SJSA1 (cell line): Measurements from ENCODE around the gene DSG2. TPM values are rescaled to one million over a fixed set of nuclear protein-coding genes. Genes with fewer than 3 reads are reported as not detected.
A peak's percentile ranks its signal among the peaks of the same experiment; 100 is the strongest.
"Not testable (repeated sequence)": the region's sequence is repeated elsewhere in the genome, so short reads cannot be mapped to it uniquely, and the experiment has no call there.

Experiments
- DNase-seq, 2 experiments: peaks; one replicate each; pipeline ENCODE4 v3.0.0-alpha.2; 2015 to 2020; ENCODE audit warnings: low spot score in 2 of 2, low read depth in 1 of 2
- H3K27ac ChIP-seq: fragments of 250-450 bp; sonication (Bioruptor Pico); 2 replicates; pipeline ENCODE4 v1.5.1; 2020; ENCODE audit warnings: mild to moderate bottlenecking, moderate library complexity
- H3K27me3 ChIP-seq: fragments of 250-450 bp; sonication (Bioruptor Pico); replicated peaks from 2 replicates; pipeline ENCODE4 v1.5.1; 2020; ENCODE audit warnings: mild to moderate bottlenecking, moderate library complexity
- H3K36me3 ChIP-seq: fragments of 250-450 bp; sonication (Bioruptor Pico); 2 replicates; pipeline ENCODE4 v1.5.1; 2020; ENCODE audit warnings: mild to moderate bottlenecking
- H3K4me1 ChIP-seq: fragments of 250-450 bp; sonication (Bioruptor Pico); replicated peaks from 2 replicates; pipeline ENCODE4 v1.6.1; 2021; ENCODE audit warnings: mild to moderate bottlenecking
- H3K4me3 ChIP-seq: fragments of 250-450 bp; sonication (Bioruptor Pico); 2 replicates; pipeline ENCODE4 v1.5.1; 2020; ENCODE audit warnings: mild to moderate bottlenecking
- H3K9me3 ChIP-seq: fragments of 250-450 bp; sonication (Bioruptor Pico); replicated peaks from 2 replicates; pipeline ENCODE4 v1.5.1; 2020; ENCODE audit warnings: mild to moderate bottlenecking
- total RNA-seq: library from RNA; depleted of rRNA; stranded (reverse); fragments of >200 nt; shearing (Covaris generic); gene quantifications from 2 replicates; pipeline ENCODE4 v1.2.3, GENCODE V29; 2014

DSG2 gene
- total RNA-seq, 1 experiment from 2014 or later = 65.5 TPM

GRCh38 chr18:31507124-31507523 is 9.1 kb downstream of the DSG2 start:
- not testable (repeated sequence) for H3K9me3 ChIP-seq, H3K27me3 ChIP-seq, H3K4me3 ChIP-seq, H3K36me3 ChIP-seq, H3K27ac ChIP-seq, DNase-seq
- H3K4me1 ChIP-seq = peaks cover 23% of the 10 kb centered on the region

- H3K4me1 ChIP-seq = peaks cover 40% of the 10 kb centered on the region
- no peak for DNase-seq
- no peaks in the 10 kb centered on the region for H3K36me3 ChIP-seq
- no peak overlapping the region for H3K27ac ChIP-seq
- no peaks in the 10 kb centered on the region for H3K27me3 ChIP-seq
- no peaks in the 10 kb centered on the region for H3K9me3 ChIP-seq
- H3K4me3 ChIP-seq = no peak overlapping the region
These were observed 10.8 kb downstream of the DSG2 start for GRCh38 chr18:31508781-31509180.

DNA sequence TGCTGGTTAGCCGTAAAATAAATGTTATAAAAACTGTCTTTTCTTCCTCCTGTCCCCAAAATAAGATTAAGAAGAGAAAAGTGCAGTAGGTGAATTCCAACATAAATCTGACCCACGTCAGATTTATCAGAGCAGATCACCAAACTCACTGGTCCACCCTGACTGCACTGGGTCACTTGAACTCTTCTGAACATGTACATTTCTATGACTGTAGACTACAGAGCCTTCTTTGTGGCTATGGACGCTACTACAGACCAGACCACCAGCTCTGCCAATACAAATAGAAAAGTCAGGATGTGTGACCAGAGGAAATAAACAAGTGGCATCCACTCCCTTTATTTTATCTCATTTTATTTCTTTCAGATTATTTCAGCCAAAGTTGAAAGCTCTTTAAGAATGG is 11.6 kb downstream of the DSG2 start:
- peaks cover 48% of the 10 kb centered on the region for H3K4me1 ChIP-seq
- no peaks in the 10 kb centered on the region for H3K9me3 ChIP-seq
- no peak overlapping the region for H3K4me3 ChIP-seq
- H3K27me3 ChIP-seq = no peaks in the 10 kb centered on the region
- DNase-seq = peak in 1 of 2 experiments; percentile 19
- no peaks in the 10 kb centered on the region for H3K36me3 ChIP-seq
- no peak overlapping the region for H3K27ac ChIP-seq

GRCh38 chr18:31510319-31510718 is 12.3 kb downstream of the DSG2 start:
- Histone ChIP-seq H3K27me3 (no peaks in the 10 kb centered on the region), H3K36me3 (no peaks in the 10 kb centered on the region), H3K27ac (no peak overlapping the region), H3K4me3 (no peak overlapping the region), H3K4me1 (peaks cover 48% of the 10 kb centered on the region), H3K9me3 (no peaks in the 10 kb centered on the region)
- no peak for DNase-seq

DNA sequence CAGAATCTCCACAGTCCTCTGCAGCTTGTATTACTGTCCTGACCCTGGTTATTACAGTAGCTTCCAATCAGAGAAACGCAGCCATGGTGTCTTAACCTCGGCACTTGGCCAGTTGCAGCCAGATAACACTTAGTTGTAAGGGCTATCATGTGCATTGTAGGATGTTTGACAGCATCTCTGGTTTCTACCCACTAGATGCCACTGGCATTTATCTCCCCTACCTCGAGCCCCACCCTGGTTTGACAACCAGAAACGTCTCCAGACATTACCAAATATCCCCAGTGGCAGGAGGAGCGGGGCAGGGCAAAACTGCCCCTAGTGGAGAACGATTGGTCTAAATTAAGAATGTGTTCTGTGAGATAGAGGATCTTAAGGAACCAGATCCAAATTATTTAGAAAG is 13.1 kb downstream of the DSG2 start:
- Histone ChIP-seq H3K9me3 (no peaks in the 10 kb centered on the region), H3K27me3 (no peaks in the 10 kb centered on the region)
- no peak for DNase-seq

DNA sequence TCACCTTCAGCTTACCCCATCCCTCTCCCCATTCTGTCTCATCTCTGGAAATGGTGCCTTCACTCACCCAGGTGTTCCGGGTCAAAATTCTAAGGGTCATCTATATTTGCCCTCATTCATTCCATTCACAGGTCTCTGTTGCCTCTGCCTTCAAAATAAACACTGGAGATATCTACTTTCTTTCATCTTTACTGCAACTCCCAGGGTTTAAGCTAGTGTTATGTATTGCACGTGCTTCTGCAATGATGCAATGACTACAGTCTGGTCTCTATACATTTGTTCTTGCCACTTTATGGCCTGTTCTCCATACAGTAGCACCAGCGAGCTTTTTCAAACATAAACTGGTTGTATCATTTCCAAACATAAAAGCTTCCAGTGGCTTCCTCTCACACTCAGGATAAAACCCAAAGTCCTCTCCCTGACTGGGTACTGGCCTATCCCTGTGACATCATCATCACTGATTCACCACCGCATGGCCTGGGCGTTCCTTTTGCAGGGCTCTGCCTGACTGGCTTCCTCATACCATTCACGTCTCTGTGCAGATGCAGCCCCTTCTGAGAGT is 14.3 kb downstream of the DSG2 start:
- Histone ChIP-seq H3K27me3 (no peaks in the 10 kb centered on the region), H3K27ac (peak overlapping the region; percentile 86), H3K9me3 (no peaks in the 10 kb centered on the region), H3K4me1 (peaks cover 48% of the 10 kb centered on the region), H3K36me3 (no peaks in the 10 kb centered on the region), H3K4me3 (no peak overlapping the region)
- DNase-seq = peak; percentile 80 to 87

More for the DNA sequence above, 13.1 kb downstream of the DSG2 start:
- Histone ChIP-seq H3K27ac (no peak overlapping the region), H3K4me1 (peaks cover 48% of the 10 kb centered on the region), H3K36me3 (no peaks in the 10 kb centered on the region), H3K4me3 (no peak overlapping the region)

DNA sequence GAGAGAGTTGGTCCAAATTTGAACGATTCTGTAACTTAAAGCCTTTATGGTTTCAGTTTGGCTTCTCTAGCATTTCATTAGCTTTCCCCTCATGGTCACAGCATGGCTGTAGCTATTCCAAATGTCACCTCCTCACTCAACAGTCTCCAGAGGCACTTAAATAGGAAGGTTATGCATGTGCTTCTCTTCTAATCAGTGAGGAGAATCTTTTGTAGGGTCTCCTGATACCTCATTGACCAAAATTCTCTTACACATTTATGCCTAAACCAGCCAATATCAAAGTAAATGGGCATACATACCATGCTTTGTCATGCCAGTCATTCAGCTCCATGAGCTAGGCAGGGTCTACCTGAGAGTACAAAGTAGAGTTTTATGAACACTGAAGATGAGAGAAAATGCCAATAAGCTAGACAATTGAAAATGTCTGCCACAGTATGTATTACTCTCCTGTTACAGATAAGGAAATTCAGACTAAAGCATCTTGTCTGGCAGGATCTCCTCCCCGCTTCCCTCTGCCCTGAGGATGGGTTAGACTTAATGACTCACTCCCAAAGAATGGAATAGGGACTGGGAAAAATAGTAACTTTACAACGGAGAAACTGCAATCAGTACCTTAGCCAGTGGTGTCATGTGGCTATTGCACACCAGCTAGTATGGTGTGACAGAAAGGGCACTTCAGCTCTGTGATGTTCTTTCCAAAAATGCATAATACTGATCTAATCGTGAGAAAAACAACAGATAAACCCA is 15.4 kb downstream of the DSG2 start:
- H3K27me3 ChIP-seq = no peaks in the 10 kb centered on the region
- H3K9me3 ChIP-seq = no peaks in the 10 kb centered on the region
- peaks cover 48% of the 10 kb centered on the region for H3K4me1 ChIP-seq
- H3K4me3 ChIP-seq = no peak overlapping the region
- no peaks in the 10 kb centered on the region for H3K36me3 ChIP-seq
- H3K27ac ChIP-seq = peak overlapping the region; percentile 86
- DNase-seq = peak; percentile 70 to 89

DNA sequence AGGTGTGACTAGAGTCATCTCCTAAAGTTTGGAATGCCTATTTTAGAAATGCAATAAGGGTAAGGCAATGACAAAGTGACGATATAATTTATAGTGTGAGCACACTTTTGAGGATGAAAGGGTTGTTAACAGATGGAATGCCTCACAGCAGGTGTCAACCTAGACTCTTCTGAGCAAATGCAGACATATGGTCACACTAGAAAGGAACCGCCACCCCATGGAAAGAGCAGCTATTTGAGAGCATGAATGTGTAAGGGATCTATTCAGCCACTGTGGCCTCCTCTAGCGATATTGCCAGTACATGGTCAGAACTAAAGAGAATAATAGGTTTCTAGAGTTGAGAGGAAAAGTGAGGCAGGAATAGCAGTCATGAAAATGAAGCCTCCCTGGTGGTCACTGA is 18.5 kb downstream of the DSG2 start:
- peaks cover 16% of the 10 kb centered on the region for H3K36me3 ChIP-seq
- H3K27me3 ChIP-seq = no peaks in the 10 kb centered on the region
- H3K27ac ChIP-seq = no peak overlapping the region
- no peak overlapping the region for H3K4me3 ChIP-seq
- peaks cover 27% of the 10 kb centered on the region for H3K4me1 ChIP-seq
- H3K9me3 ChIP-seq = no peaks in the 10 kb centered on the region
- no peak for DNase-seq

- Histone ChIP-seq H3K4me1 (no peaks in the 10 kb centered on the region), H3K36me3 (peaks cover 55% of the 10 kb centered on the region), H3K27me3 (no peaks in the 10 kb centered on the region), H3K4me3 (no peak overlapping the region), H3K27ac (no peak overlapping the region), H3K9me3 (no peaks in the 10 kb centered on the region)
- no peak for DNase-seq
These were observed 28.4 kb downstream of the DSG2 start for GRCh38 chr18:31526374-31526773.

GRCh38 chr18:31533236-31533635 is 35.3 kb downstream of the DSG2 start:
- no peaks in the 10 kb centered on the region for H3K27me3 ChIP-seq
- peaks cover 30% of the 10 kb centered on the region for H3K36me3 ChIP-seq
- no peak overlapping the region for H3K4me3 ChIP-seq
- no peak for DNase-seq
- H3K4me1 ChIP-seq = no peaks in the 10 kb centered on the region
- H3K9me3 ChIP-seq = no peaks in the 10 kb centered on the region
- no peak overlapping the region for H3K27ac ChIP-seq

- Histone ChIP-seq H3K36me3 (peaks cover 67% of the 10 kb centered on the region), H3K4me1 (no peaks in the 10 kb centered on the region), H3K9me3 (no peaks in the 10 kb centered on the region), H3K27me3 (no peaks in the 10 kb centered on the region), H3K4me3 (no peak overlapping the region), H3K27ac (no peak overlapping the region)
- DNase-seq = no peak
These were observed 40.9 kb downstream of the DSG2 start for GRCh38 chr18:31538837-31539236.

- H3K4me1 ChIP-seq = no peaks in the 10 kb centered on the region
- peaks cover 40% of the 10 kb centered on the region for H3K36me3 ChIP-seq
- H3K4me3 ChIP-seq = no peak overlapping the region
- no peak overlapping the region for H3K27ac ChIP-seq
- no peak for DNase-seq
- H3K27me3 ChIP-seq = no peaks in the 10 kb centered on the region
- H3K9me3 ChIP-seq = no peaks in the 10 kb centered on the region
These were observed 48.5 kb downstream of the DSG2 start for GRCh38 chr18:31546476-31546875.

DNA sequence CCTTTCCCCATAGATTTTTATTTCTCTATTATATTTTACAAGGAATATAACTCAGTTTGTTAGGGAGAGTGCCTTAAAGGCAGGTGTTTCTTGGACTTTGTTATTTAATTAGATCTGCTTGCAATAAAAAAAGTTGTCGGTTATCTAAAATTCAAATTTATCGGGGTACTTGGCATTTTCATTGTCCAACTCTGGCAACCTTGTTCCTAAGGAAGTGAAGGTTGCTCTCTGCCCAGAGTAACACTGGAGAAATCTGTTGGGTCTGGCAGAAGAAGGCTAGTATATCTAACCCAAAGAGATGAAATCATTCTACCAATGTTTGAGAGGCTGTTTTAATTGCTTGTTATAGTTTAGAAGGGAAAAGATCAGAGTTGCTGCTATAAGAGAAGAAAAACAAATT is 50.9 kb downstream of the DSG2 start:
- no peak overlapping the region for H3K4me3 ChIP-seq
- H3K27ac ChIP-seq = no peak overlapping the region
- no peaks in the 10 kb centered on the region for H3K9me3 ChIP-seq
- peaks cover 23% of the 10 kb centered on the region for H3K36me3 ChIP-seq
- no peak for DNase-seq
- H3K4me1 ChIP-seq = no peaks in the 10 kb centered on the region
- no peaks in the 10 kb centered on the region for H3K27me3 ChIP-seq

DNA sequence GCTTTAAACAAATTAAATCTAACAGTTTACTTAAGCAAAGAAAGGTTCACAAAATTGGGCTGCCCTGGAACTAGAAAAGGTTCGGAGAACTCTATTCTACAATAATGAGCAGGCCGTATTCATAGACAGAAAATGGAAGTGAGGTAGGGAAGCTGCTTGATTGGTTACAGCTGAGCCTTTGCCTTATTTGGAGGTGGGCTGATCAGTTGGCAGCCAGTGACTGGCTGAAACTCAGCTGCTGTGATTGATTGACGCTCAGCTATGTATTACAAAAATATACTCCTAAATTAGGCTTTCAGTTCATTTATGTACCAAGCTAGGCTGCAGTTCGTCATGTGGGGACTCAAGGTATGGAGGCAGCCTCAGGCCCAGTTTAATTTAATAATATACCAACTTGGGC is 51.4 kb downstream of the DSG2 start:
- no peak for DNase-seq
- Histone ChIP-seq H3K4me3 (no peak overlapping the region), H3K9me3 (no peaks in the 10 kb centered on the region), H3K27ac (no peak overlapping the region), H3K36me3 (peaks cover 23% of the 10 kb centered on the region), H3K4me1 (no peaks in the 10 kb centered on the region), H3K27me3 (no peaks in the 10 kb centered on the region)
